Fibroblast of mammary gland (primary cell): ENCODE measurements around the gene SLC9A2.

Experiments used
- DNase-seq: peaks from one replicate; pipeline ENCODE4 v3.0.0-alpha.2; 2010; ENCODE audit warnings: low read depth
- H3K4me3 ChIP-seq: 2 replicates; pipeline ENCODE4 v1.5.1; 2011; ENCODE audit warnings: low read depth, mild to moderate bottlenecking, low read length, moderate library complexity; ENCODE audit not compliant: control insufficient read depth
- TF ChIP-seq, protein P1 (sequence below): conservative IDR thresholded peaks from 2 replicates; pipeline ENCODE4 v1.5.1; 2011; ENCODE audit warnings: low read depth, low read length, inconsistent platforms; ENCODE audit not compliant: control insufficient read depth, insufficient read depth

SLC9A2 gene

DNA sequence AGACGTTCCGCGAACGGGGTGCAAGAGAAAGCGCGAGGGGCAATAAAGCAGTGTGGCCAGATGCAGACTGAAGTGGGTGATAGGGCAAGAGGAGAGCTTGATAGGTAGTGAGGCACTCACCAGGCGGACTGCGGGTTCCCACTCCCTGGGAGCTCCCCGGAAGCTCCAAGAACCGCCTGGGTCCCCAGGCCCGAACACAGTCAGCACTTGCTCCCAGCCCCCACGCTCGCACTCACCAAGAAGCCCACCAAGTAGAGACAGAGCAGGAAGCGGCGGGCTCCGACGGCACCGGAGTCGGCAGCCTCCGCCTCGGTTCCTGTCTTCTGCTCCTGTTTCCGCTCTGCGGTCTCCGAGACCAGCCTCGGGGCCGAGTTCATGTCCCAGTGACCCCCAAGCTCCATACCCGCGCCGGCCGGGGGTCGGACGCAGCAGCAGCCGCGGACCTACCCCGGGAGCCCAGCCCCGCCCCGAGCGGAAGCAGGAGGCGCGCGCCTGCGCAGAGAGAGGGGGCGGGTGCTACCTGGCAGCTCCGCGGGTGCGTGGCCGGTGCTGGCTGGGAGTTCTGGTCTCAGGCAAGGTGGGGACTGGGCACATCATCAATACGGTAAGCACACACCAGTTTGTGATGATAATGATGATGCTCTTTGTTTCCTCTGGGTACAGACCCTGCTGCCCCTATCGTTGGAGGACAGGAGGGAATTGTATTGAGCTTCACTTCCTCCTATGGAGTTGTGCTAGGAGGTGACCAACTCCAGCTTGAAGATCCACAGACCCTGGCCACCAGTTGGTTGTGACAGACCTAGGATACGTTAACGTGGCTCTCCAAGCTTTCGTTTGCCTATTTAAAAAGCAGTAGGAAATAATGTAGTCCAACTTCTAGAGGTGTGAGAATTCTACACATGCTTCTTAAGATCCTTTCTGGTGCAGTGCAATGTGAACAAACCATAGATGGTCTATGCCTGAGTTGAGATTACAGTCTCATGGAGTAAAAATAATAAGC is 117.4 kb downstream of the SLC9A2 start:
- DNase-seq = peak; percentile 38
- peak overlapping the region; percentile 83 for H3K4me3 ChIP-seq
- TF ChIP-seq, protein P1, sequence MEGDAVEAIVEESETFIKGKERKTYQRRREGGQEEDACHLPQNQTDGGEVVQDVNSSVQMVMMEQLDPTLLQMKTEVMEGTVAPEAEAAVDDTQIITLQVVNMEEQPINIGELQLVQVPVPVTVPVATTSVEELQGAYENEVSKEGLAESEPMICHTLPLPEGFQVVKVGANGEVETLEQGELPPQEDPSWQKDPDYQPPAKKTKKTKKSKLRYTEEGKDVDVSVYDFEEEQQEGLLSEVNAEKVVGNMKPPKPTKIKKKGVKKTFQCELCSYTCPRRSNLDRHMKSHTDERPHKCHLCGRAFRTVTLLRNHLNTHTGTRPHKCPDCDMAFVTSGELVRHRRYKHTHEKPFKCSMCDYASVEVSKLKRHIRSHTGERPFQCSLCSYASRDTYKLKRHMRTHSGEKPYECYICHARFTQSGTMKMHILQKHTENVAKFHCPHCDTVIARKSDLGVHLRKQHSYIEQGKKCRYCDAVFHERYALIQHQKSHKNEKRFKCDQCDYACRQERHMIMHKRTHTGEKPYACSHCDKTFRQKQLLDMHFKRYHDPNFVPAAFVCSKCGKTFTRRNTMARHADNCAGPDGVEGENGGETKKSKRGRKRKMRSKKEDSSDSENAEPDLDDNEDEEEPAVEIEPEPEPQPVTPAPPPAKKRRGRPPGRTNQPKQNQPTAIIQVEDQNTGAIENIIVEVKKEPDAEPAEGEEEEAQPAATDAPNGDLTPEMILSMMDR = peak; percentile 8

DNA sequence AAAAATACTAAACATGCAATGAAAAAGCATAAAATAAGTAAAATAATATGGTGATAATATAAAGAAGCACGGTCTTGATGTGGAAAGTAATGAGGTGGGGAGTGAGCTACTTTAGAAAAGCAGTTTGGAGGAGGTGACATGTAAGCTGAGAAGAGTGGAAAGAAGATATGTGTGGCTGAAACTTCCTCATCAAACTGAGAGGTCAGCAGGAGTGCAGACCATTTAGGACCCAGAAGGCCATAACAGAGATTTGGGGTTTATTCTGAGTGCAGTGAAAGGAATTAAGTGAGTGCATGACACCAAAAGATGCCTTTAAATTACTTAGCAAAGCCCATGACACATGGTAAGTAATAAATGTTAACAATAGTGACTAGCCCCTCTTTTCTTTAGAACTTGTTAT is 118.1 kb downstream of the SLC9A2 start:
- DNase-seq = no peak
- H3K4me3 ChIP-seq = no peak overlapping the region
- TF ChIP-seq, protein P1 = no peak

DNA sequence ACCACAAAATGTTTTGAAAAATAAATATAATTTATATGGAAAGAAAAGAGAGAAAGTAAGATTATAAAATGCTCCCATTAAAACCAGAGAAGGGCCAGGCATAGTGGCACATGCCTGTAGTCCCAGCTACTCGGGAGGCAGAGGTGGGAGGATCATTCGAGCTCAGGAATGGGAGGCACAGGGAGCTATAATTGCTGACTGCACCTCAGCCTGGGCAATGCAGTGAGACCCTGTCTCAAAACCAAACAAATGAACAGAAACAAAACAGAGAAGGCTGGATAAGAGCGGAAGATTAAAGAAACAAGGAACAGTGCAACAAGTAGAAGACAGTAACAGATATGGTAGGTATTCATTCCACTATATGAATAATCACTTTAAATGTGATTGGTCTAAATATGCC is 123.9 kb downstream of the SLC9A2 start:
- TF ChIP-seq, protein P1 = no peak
- no peak overlapping the region for H3K4me3 ChIP-seq
- no peak for DNase-seq

DNA sequence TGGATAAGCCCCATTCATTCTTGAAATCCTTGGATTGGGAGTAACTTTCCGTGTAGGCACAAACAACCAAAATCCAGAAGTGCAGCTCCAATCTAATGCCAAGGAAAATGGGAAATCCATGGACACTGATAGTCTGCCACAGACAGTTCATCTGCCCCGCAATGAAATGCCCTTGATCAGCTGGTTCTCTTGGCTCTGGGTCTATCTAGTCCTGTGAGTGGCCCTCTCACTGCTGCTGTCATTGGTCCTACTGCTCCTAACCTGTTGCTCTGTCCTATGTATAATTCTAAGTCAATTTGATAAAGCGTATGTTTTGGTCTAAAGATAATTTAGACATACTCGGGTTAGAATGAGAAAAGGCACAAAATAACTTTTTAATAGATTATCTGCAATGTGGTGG is 128.8 kb downstream of the SLC9A2 start:
- TF ChIP-seq, protein P1 = no peak
- DNase-seq = no peak
- H3K4me3 ChIP-seq = no peak overlapping the region

DNA sequence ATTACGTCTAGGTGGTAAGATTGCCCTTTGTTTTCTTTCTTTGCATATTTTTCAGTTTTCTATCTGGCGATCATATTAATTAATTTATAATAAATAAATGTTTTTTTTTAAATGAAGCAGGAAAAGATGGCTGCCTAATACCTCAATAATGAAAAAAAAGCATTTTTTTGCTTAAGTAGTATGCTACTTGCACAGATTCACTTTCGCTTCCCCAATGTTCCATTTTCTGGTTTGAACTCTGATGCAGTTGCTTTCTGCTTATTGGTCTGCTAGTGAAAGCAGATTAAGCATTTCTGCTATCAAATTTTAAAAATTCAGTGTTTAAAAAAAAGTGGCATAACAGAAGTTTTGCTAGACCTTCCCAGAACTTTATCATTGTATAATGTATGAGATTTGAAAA is 130.6 kb downstream of the SLC9A2 start:
- TF ChIP-seq, protein P1 = no peak
- no peak for DNase-seq
- H3K4me3 ChIP-seq = no peak overlapping the region

DNA sequence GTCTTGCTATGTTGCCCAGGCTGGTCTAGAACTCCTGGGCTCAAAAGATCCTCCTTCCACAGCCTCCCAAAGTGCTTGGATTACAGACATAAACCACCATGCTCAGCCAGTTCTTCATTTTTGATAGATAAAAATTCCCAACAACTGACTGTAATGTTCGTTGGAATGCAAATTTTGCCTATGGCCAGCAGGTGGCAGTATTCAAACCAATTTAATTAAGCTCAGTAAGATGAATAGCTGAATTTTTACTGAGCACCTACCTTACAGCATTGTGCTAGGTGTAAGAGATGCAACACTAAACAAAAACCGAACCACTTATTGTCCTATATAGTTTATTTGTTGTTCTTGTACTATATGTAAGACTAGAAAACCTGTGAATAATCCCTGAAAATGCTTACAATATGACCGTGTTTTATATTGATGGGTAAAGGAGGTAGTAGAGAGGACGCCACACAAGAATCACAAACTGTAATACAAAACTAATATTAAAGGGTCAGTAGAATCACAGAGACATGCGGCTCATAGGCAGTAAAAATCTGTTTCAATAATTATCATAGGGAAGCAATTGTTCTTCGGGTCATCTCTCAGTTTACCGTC is 134.3 kb downstream of the SLC9A2 start:
- no peak overlapping the region for H3K4me3 ChIP-seq
- TF ChIP-seq, protein P1 = peak; percentile 71
- peak; percentile 60 for DNase-seq
